K562 (cell line): Measurements from ENCODE around the gene DEPDC4.

Source experiments
- CREB1 ChIP-seq, 2 experiments: sonication (generic) in 1 of 2; formaldehyde crosslinking in 1 of 2; IDR thresholded peaks; 2 replicates each; pipeline versions ENCODE4 v1.6.1 to v1.8.0; 2012 to 2022; ENCODE audit warnings: inconsistent platforms in 1 of 2, mild to moderate bottlenecking in 1 of 2, missing genetic modification reagents in 1 of 2, moderate library complexity in 1 of 2
- GABPA ChIP-seq: fragments of 200-800 bp; sonication (Bioruptor generic); conservative IDR thresholded peaks from 2 replicates; pipeline ENCODE4 v1.6.1; 2016; ENCODE audit warnings: low read depth, missing genetic modification characterization, missing compliant biosample characterization
- IFI16 ChIP-seq: fragments of 250-450 bp; sonication (Bioruptor Pico); IDR thresholded peaks from 2 replicates; pipeline ENCODE4 v2.1.2; 2022; ENCODE audit warnings: mild to moderate bottlenecking, inconsistent platforms
- MAX ChIP-seq: sonication (generic); formaldehyde crosslinking; IDR thresholded peaks from 2 replicates; pipeline ENCODE4 v1.9.0; 2022; ENCODE audit warnings: mild to moderate bottlenecking, missing genetic modification reagents
- MIER1 ChIP-seq: fragments of 450-650 bp; IDR thresholded peaks from 2 replicates; pipeline ENCODE4 v1.6.1; 2016; ENCODE audit warnings: antibody characterized with exemption, mild to moderate bottlenecking, low read depth
- NFE2 ChIP-seq: IDR thresholded peaks from 2 replicates; pipeline ENCODE4 v1.6.1; 2014; ENCODE audit warnings: antibody characterized with exemption, low read depth
- NONO ChIP-seq, 2 experiments: fragments of 200-400 bp in 1 of 2; fragments of 450-650 bp in 1 of 2; formaldehyde crosslinking in 1 of 2; IDR thresholded peaks; 2 replicates each; pipeline ENCODE4 v1.6.1; 2017; ENCODE audit warnings: low read depth in 2 of 2, mild to moderate bottlenecking in 2 of 2, moderate library complexity in 2 of 2, low read length in 1 of 2
- STAG1 ChIP-seq: sonication (generic); formaldehyde crosslinking; IDR thresholded peaks from 2 replicates; pipeline ENCODE4 v1.5.0; 2020; ENCODE audit warnings: missing genetic modification reagents, borderline replicate concordance
- ZNF263 ChIP-seq: sonication (generic); formaldehyde crosslinking; IDR thresholded peaks from 2 replicates; pipeline ENCODE4 v1.8.0; 2022; ENCODE audit warnings: mild to moderate bottlenecking, missing genetic modification reagents, borderline replicate concordance
- TF ChIP-seq, protein P1 (sequence below): fragments of 450-650 bp; formaldehyde crosslinking; IDR thresholded peaks from 2 replicates; pipeline ENCODE4 v1.4.0; 2020; ENCODE audit warnings: mild to moderate bottlenecking
- TF ChIP-seq, protein P2 (sequence below): sonication (generic); formaldehyde crosslinking; IDR thresholded peaks from 2 replicates; pipeline ENCODE4 v1.8.1; 2023; ENCODE audit warnings: mild to moderate bottlenecking, missing genetic modification reagents
- TF ChIP-seq, protein P3 (sequence below), 3 experiments: IDR thresholded peaks in 2 of 3; conservative IDR thresholded peaks in 1 of 3; 2 replicates each; pipeline ENCODE4 v1.5.1; 2011 to 2012; ENCODE audit warnings: low read length in 3 of 3, mild to moderate bottlenecking in 3 of 3, control low read depth in 2 of 3, improper control_type of control experiment in 1 of 3, inconsistent platforms in 1 of 3, low read depth in 1 of 3, mixed read lengths in 1 of 3, moderate library complexity in 1 of 3; ENCODE audit not compliant: insufficient read depth in 2 of 3
- TF ChIP-seq, protein P4 (sequence below): fragments of 250-450 bp; sonication (Bioruptor Pico); IDR thresholded peaks from 2 replicates; pipeline ENCODE4 v1.4.0; 2020
- TF ChIP-seq, protein P5 (sequence below): fragments of 450-650 bp; IDR thresholded peaks from 2 replicates; pipeline ENCODE4 v1.6.1; 2017; ENCODE audit warnings: antibody characterized with exemption

DNA sequence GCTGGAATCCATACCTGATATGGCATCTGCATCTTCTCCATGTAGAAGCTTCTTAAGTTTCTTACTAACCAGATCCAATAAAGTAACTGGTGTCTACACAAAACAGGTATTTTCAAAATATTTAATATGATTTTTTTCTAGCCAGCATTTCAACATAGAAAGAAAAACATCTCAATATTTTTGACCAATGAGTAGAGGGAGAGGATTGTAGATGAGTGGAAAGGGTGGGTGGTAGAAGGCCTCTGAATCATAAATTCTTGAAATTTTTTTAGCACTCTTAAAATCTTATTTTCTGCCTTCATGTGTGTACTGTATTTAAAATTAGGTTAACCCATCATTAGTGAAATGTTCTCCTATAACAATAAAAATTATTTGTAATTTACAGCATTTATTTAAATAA, 18.0 kb downstream of the DEPDC4 start:
- TF ChIP-seq GABPA (tag) = no peak
- TF ChIP-seq, protein P1, sequence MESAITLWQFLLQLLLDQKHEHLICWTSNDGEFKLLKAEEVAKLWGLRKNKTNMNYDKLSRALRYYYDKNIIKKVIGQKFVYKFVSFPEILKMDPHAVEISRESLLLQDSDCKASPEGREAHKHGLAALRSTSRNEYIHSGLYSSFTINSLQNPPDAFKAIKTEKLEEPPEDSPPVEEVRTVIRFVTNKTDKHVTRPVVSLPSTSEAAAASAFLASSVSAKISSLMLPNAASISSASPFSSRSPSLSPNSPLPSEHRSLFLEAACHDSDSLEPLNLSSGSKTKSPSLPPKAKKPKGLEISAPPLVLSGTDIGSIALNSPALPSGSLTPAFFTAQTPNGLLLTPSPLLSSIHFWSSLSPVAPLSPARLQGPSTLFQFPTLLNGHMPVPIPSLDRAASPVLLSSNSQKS = no peak
- TF ChIP-seq, protein P2, sequence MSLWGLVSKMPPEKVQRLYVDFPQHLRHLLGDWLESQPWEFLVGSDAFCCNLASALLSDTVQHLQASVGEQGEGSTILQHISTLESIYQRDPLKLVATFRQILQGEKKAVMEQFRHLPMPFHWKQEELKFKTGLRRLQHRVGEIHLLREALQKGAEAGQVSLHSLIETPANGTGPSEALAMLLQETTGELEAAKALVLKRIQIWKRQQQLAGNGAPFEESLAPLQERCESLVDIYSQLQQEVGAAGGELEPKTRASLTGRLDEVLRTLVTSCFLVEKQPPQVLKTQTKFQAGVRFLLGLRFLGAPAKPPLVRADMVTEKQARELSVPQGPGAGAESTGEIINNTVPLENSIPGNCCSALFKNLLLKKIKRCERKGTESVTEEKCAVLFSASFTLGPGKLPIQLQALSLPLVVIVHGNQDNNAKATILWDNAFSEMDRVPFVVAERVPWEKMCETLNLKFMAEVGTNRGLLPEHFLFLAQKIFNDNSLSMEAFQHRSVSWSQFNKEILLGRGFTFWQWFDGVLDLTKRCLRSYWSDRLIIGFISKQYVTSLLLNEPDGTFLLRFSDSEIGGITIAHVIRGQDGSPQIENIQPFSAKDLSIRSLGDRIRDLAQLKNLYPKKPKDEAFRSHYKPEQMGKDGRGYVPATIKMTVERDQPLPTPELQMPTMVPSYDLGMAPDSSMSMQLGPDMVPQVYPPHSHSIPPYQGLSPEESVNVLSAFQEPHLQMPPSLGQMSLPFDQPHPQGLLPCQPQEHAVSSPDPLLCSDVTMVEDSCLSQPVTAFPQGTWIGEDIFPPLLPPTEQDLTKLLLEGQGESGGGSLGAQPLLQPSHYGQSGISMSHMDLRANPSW (CRISPR knock-in tag) = no peak
- no peak for TF ChIP-seq CREB1 (IDR thresholded peaks at IDR 0.05)
- TF ChIP-seq CREB1 (CRISPR knock-in tag; IDR thresholded peaks at IDR 0.05) = no peak
- TF ChIP-seq, protein P3, sequence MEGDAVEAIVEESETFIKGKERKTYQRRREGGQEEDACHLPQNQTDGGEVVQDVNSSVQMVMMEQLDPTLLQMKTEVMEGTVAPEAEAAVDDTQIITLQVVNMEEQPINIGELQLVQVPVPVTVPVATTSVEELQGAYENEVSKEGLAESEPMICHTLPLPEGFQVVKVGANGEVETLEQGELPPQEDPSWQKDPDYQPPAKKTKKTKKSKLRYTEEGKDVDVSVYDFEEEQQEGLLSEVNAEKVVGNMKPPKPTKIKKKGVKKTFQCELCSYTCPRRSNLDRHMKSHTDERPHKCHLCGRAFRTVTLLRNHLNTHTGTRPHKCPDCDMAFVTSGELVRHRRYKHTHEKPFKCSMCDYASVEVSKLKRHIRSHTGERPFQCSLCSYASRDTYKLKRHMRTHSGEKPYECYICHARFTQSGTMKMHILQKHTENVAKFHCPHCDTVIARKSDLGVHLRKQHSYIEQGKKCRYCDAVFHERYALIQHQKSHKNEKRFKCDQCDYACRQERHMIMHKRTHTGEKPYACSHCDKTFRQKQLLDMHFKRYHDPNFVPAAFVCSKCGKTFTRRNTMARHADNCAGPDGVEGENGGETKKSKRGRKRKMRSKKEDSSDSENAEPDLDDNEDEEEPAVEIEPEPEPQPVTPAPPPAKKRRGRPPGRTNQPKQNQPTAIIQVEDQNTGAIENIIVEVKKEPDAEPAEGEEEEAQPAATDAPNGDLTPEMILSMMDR (IDR thresholded peaks at IDR 0.05 in 2 of 3, conservative IDR thresholded peaks at IDR 0.05 in 1 of 3; ENCODE audit: insufficient read depth in 2 of 3, low read depth in 1 of 3, low read length in 3 of 3) = no peak
- no peak for TF ChIP-seq STAG1 (CRISPR knock-in tag)
- TF ChIP-seq NFE2 = no peak
- no peak for TF ChIP-seq MIER1
- TF ChIP-seq NONO (IDR thresholded peaks at IDR 0.05; ENCODE audit: low read depth in 2 of 2, low read length in 1 of 2) = no peak
- TF ChIP-seq, protein P4, sequence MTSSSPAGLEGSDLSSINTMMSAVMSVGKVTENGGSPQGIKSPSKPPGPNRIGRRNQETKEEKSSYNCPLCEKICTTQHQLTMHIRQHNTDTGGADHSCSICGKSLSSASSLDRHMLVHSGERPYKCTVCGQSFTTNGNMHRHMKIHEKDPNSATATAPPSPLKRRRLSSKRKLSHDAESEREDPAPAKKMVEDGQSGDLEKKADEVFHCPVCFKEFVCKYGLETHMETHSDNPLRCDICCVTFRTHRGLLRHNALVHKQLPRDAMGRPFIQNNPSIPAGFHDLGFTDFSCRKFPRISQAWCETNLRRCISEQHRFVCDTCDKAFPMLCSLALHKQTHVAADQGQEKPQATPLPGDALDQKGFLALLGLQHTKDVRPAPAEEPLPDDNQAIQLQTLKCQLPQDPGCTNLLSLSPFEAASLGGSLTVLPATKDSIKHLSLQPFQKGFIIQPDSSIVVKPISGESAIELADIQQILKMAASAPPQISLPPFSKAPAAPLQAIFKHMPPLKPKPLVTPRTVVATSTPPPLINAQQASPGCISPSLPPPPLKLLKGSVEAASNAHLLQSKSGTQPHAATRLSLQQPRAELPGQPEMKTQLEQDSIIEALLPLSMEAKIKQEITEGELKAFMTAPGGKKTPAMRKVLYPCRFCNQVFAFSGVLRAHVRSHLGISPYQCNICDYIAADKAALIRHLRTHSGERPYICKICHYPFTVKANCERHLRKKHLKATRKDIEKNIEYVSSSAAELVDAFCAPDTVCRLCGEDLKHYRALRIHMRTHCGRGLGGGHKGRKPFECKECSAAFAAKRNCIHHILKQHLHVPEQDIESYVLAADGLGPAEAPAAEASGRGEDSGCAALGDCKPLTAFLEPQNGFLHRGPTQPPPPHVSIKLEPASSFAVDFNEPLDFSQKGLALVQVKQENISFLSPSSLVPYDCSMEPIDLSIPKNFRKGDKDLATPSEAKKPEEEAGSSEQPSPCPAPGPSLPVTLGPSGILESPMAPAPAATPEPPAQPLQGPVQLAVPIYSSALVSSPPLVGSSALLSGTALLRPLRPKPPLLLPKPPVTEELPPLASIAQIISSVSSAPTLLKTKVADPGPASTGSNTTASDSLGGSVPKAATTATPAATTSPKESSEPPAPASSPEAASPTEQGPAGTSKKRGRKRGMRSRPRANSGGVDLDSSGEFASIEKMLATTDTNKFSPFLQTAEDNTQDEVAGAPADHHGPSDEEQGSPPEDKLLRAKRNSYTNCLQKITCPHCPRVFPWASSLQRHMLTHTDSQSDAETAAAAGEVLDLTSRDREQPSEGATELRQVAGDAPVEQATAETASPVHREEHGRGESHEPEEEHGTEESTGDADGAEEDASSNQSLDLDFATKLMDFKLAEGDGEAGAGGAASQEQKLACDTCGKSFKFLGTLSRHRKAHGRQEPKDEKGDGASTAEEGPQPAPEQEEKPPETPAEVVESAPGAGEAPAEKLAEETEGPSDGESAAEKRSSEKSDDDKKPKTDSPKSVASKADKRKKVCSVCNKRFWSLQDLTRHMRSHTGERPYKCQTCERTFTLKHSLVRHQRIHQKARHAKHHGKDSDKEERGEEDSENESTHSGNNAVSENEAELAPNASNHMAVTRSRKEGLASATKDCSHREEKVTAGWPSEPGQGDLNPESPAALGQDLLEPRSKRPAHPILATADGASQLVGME (CRISPR knock-in tag) = no peak
- no peak for TF ChIP-seq IFI16 (CRISPR knock-in tag)
- TF ChIP-seq, protein P5, sequence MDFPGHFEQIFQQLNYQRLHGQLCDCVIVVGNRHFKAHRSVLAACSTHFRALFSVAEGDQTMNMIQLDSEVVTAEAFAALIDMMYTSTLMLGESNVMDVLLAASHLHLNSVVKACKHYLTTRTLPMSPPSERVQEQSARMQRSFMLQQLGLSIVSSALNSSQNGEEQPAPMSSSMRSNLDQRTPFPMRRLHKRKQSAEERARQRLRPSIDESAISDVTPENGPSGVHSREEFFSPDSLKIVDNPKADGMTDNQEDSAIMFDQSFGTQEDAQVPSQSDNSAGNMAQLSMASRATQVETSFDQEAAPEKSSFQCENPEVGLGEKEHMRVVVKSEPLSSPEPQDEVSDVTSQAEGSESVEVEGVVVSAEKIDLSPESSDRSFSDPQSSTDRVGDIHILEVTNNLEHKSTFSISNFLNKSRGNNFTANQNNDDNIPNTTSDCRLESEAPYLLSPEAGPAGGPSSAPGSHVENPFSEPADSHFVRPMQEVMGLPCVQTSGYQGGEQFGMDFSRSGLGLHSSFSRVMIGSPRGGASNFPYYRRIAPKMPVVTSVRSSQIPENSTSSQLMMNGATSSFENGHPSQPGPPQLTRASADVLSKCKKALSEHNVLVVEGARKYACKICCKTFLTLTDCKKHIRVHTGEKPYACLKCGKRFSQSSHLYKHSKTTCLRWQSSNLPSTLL = no peak
- no peak for TF ChIP-seq MAX
- no peak for TF ChIP-seq ZNF263 (CRISPR knock-in tag)
